GM21526 (cell line): ENCODE data around the gene ASNSD1.

Experiments used
- ATAC-seq: cut with Tn5 transposase; IDR thresholded peaks from one replicate; pipeline ENCODE4 v1.9.1; 2021; ENCODE audit warnings: moderate library complexity; ENCODE audit not compliant: unreplicated experiment, low FRiP score

The ASNSD1 gene

GRCh38 chr2:189661148-189661956 is at the start of gene ASNSD1:
ASNSD1 (plus strand) TSS chr2:189661459; CDS start chr2:189666133, 4,674 bp downstream.
- ATAC-seq: peak; percentile 92

GRCh38 chr2:189613077-189613636 is 48.1 kb upstream of the ASNSD1 start:
- no peak for ATAC-seq

DNA sequence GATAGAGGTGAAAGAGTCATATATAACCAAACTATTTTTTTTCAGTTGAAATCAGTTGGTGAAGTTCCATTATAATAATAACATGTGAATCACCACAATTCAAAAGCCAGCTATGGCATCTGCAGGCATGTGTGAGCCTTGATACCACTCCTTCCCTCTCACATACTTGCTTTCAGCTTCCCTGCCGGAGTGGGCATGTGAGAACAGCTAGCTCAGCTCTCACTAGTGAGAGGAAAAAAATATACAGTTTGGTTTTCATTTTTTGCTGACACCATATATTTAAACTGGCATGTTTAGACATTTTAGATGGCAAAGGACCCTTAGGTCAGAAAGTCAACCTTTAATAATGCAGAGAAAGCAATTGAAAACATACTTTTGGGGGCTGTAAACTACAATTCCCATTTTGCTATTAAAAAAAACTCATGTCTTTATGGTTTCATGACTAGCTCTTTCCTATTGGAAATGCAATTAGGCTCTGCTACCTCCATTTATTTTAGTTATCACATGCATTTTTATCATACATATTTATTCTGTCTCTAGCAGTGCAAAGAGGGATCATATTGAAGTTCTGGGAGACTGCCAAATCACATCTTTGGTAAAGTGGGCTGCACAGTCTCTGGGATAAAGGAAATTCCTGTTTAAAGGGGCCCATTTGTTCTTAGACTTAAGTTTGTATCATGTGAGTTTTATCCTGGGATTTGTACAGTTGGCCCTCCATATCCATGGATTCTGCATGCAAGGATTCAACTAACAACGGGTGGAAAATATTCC is 47.4 kb upstream of the ASNSD1 start:
- no peak for ATAC-seq

- ATAC-seq: no peak
Measured at GRCh38 chr2:189614585-189614984, 46.7 kb upstream of the ASNSD1 start.

DNA sequence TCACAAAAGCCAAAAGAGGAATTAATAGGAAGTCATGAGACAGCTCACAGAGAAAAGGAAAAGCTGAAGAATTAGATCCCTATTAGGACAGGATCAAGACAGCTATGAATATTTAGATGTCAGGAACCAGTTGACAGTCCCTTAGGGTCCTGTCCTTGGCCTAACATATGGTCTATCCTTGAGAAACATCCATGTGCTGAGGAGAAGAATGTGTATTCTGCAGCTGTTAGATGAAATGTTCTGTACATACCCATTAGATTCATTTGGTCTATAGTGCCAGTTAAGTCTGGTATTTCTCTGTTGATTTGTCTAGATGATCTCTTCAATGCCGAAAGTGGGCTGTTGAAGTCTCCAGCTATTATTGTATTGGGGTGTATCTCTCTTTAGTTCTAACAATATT is 43.1 kb upstream of the ASNSD1 start:
- no peak for ATAC-seq

GRCh38 chr2:189621781-189622180 is 39.5 kb upstream of the ASNSD1 start:
- no peak for ATAC-seq

DNA sequence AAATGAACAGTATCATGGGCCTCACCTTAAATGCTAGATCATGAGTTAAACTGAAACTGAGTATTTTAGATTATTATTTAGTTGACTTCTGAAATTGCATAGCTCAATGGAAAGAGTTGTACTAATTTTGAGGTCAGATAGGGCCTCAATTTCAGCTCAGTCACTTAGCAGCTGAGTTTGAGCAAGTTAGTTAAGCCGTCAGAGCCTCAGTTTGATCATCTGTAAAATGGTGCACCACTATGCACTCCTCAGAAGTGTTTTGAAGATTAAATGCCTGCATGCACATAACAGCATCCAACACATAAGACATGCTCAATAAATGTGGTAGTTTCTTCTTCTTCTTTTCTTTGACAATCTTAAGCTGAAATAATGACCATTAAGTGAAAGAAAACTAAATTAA is 38.2 kb upstream of the ASNSD1 start:
- no peak for ATAC-seq

DNA sequence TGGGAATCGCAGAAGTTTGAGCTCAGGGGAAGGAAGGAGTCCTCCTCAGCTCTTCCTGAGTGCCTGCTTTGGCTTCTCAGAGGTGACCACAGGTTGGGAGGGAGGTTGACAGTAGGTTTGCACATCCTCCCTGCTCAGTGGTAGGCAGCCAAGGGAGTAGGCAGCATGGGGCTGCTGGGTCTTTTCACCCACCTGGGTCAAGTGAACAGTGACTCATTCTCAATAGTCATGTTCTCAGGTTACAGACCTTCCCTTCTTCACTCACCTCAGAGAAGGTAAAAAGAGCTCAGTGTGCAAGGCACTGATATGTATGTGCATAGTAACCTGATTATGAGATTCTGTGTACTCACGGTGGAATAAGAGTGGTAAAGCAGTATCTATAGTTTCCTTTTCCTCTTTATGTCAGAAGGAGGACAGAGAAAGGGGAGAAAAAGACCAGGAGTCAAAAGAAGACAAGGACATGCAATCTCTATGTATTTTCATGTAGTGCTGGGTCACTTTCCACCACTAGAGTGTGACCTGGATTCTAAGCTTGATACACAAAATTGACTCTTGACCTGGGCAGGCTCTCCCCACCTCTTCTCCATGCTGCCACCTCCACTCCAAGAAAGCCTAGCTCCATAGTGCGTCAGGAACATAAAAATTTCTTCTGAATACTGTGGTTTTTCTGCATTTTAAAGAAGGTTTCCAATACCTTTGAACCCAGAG is 36.5 kb upstream of the ASNSD1 start:
- ATAC-seq: no peak

- ATAC-seq: no peak
Measured at GRCh38 chr2:189625636-189626035, 35.6 kb upstream of the ASNSD1 start.

DNA sequence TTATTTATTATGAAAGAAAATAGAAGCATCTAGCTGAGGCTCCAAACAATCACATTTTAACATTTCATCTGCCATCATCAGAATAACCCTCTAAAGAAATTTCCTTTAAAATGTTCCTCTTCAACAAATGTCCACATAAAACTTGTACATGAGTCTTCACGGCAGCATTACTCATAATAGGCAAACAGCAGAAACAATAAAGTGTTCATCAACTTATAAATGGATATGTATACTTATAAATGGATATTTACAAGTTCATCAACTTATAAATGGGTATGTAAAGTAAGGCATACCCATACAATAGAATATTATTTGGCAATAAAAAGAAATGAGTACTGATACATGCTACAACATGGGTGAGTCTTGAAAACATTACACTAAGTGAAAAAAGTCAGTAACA is 33.5 kb upstream of the ASNSD1 start:
- no peak for ATAC-seq

DNA sequence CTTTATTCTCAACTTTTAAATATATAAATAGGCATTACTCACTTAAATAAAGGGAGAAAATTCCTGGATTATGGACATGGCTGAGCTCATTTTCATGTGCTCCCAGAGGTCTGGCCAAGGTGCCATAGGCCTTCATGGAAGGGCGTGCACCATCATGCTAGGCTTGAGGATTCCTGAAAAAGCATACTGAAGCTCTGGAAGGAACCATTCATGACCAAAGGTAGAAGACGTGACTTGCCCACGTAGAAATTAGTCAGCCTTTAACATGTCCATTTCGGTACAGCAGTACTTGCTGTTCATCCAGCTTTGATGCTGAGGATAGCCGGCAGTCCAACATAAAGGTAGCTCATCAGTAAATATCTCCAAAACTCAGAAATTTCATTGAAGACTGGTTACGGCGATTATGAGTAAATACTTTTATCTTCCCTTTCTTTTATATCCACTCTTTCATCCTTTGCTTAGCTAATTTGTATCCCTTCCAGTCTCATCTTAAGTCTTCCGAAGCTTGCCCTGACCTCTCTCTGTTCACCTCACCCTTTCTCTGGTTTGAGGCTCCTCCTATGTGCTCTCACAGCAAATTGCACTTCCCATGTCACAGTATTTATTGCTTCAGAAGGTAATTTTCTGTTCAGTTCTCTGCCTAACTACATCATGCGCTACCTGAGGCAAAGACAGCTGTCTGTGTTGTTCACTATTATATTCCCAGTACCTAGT is 32.3 kb upstream of the ASNSD1 start:
- ATAC-seq: no peak

- no peak for ATAC-seq
Measured at GRCh38 chr2:189629531-189630453, 31.5 kb upstream of the ASNSD1 start.

DNA sequence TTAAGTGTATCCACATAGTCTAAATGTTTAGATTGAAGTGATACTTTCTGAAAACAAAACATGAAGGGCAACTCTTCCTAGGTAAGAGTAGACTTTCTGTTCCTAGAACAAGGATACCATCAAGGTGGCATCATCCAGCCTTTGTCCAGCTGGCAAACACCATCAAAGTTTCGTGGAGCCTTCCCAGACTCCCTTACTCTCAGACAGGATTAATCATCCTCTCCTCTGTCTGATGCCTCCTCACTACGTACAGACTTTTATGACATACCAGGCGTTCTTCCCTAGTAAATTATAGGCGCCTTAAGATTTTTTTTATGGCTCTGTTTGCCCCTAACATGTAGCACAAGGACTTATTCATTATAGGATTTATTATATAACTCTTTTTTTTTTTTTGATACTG is 29.4 kb upstream of the ASNSD1 start:
- no peak for ATAC-seq

- ATAC-seq: no peak
Measured at GRCh38 chr2:189633392-189633811, 27.9 kb upstream of the ASNSD1 start.

DNA sequence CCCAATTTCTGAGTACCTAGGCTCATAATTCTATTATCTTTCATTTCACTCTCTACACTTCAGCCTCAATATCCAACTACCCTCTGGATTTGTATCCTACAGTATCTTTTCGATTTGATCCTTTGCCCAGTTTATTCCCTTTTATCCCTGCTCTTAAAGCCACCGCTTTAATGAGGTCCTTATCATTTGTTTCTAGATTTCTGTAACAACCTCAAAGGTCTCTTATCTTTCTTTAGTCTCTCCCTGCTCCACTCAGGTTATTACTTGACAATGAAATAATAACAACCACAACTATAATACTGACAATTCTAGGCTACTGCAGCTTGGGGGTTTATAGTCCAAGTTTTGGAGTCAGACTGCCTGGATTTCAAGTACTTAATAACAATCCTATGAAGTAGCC is 25.9 kb upstream of the ASNSD1 start:
- ATAC-seq: no peak

GRCh38 chr2:189638301-189639006 is 22.8 kb upstream of the ASNSD1 start:
- ATAC-seq: no peak

- no peak for ATAC-seq
Measured at GRCh38 chr2:189639007-189639609, 22.2 kb upstream of the ASNSD1 start.

DNA sequence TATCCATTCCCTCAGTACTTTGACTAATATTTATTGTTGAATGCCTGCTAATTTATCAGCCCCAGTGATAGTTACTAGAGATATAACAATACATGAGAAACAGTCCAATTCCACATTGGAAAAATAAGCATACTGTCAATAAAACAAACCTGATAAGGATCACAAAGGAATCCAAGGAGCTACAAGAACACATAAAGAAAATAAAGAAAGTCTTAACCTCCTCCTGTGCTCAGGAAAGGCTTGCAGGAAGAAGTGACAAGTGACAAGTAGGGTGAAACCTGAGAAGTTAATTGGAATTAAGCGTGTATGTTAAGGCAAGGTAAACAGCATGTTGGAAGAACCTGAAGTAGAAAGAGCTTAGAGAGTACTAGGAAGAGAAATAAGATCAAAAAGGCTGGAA is 20.3 kb upstream of the ASNSD1 start:
- no peak for ATAC-seq
